ENCODE results near the gene PROB1.
A peak's percentile ranks its signal among the peaks of the same experiment; 100 is the strongest.
"Not testable (repeated sequence)": the region's sequence is repeated elsewhere in the genome, so short reads cannot be mapped to it uniquely, and the experiment has no call there.

Gene PROB1

DNA sequence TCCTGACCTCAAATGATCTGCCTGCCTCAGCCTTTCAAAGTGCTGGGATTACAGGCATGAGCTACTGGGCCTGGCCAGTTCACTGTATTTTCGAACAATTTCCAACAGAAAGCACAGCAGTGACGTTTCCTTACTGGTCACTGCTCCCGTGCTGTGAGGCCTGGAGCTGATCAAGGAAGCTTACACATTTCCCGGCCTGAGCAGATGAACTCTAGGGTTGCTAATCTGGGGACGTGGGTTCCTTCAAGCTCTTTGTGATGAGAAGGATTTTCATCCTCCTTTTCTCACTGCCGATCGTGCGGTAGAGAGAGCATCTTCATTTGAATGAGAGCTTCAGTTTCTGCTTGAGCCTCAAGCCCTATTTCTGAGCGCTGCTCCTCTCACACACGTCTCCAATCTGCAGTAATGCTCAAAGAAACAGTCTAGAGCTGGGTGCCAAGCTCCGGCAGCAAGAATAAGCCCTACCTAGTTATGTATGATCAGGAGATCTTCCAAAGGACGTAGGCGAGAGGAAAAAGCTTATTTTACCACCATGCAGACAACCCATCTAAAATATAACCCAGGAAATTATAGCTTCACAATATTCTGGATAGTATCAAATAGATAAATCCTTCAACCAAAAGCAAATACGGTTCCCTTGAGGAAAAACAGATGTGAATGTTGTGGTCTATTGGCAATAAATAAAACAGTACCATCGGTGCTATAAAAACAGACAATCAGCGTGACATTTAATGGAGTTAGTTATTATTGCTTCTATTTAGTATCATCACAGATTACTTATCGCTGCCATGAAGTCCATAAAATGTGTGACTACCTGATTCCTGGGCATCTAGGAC, 16.3 kb upstream of the PROB1 start:
- DNase-seq = no peak

DNA sequence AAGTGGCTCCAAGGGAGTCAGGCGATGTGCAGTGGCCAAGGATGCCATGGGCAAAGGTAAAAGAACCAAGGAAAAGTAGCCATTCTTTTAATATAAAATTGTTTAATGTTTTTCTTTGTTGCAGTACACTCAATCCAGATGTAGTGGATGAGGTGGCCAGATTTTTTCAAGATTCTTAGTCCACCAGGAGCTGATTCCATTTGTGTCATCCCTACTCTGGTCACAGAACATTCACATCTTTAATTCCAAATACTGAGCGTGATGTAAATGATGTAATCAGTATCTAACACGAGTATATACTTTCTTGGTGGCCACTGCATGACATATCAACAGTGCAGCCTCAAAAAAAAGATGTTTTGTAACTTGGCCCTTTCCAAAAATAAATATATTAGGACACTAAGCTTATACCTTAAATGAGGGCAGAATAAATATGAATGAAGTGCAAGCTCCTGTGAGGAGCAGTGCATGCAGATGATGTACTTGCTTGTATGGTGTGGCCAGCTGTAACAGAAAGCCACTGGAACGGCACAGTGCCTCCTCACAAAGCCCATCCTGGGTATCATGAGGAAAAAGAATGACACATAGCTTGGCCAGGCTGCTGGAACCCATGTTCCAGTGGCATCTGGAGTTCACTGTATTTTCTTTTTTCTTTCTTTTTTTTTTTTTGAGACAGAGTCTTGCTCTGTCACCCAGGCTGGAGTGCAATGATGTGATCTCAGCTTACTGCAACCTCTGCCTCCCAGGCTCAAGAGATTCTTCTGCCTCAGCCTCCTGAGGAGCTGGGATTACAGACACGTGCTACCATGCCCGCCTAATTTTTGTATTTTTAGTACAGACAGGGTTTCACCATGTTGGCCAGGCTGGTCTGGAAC, 15.5 kb upstream of the PROB1 start:
- no peak for DNase-seq

DNA sequence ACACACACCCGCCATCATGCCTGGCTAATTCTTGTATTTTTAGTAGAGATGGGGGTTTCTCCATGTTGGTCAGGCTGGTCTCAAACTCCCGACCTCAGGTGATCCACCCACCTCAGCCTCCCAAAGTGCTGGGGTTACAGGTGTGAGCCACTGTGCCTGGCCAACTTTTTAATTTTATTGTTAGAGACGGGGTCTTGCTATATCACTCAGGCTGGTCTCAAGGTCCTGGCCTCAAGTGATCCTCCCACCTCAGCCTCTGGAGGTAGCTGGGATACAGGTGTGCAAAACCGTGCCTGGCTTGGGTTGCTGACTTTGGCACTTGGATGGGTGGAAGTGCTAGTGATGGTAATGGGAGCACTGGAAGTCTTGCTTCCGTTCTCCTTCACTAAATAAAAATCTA, 14.2 kb upstream of the PROB1 start:
- DNase-seq = not testable (repeated sequence)

DNA sequence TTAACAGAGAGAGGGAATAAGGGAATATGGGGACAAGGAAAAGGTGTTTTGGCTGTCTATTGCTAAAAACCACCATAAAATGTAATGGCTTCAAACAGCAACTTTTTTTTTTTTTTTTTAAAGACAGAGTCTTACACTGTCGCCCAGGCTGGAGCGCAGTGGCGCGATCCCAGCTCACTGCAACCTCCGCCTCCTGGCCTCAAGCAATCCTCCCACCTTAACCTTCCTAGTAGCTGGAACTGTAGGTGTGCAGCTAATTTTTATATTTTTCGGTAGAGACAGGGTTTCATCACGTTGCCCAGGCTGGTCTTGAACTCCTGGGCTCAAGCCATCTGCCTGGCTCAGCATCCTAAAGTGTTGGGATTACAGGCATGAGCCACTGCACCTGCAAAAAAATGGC, 13.3 kb upstream of the PROB1 start:
- no peak for DNase-seq

DNA sequence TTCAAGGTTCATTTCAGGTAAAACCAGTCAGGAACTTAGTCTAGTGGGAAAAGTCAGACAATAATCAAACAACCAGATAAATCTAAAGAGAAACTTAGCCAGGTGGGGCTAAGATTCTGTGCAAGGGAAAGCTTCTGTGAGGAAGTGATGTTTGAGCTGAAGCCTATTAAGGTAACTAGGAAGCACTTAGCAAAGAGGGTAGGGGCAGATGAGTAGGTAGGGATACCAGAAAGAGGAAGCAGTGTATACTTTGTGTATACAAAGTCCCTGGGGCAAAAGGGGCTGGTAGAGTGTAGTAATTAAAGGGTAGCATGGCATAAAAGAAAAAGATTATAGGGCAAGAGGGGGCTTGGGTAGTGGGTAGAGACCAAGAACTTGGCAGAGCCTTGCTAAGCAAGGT, 12.6 kb upstream of the PROB1 start:
- DNase-seq = no peak

DNA sequence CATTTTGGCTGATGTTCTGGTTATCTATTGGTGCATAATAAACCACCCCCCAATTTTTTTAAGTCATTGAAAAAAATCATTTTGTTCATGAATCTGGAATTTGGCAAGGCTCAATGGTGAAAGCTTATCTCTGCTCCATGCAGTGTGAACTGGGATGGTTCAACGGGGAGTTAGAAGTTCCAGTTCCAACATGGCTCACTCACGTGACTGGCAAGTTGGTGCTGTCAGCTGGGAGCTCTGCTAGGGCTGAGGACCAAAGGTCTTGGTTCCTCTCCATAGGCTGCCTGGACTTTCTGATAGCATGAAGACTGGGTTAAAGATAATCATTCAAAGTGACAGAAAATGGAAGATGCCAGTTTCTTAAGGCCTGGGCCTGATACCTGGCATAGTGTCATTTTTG, 12.1 kb upstream of the PROB1 start:
- DNase-seq = no peak

DNA sequence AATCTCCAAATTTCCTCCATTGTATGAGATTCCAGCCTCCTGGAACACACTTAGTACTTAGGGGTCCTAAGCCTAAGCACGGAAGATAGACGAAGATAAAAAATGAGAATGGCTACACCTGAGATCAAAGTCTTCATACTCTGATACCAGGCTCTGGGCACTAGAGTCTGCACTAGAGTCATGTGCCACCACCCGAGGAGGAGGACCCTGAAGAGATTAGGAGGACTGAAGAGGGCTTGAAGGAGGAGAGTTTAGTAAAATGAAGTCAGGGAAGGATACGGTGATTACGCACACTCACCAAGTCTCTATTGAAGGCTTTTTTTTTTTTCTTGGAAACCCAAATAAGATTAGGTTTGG, 9.6 kb upstream of the PROB1 start:
- DNase-seq = no peak

DNA sequence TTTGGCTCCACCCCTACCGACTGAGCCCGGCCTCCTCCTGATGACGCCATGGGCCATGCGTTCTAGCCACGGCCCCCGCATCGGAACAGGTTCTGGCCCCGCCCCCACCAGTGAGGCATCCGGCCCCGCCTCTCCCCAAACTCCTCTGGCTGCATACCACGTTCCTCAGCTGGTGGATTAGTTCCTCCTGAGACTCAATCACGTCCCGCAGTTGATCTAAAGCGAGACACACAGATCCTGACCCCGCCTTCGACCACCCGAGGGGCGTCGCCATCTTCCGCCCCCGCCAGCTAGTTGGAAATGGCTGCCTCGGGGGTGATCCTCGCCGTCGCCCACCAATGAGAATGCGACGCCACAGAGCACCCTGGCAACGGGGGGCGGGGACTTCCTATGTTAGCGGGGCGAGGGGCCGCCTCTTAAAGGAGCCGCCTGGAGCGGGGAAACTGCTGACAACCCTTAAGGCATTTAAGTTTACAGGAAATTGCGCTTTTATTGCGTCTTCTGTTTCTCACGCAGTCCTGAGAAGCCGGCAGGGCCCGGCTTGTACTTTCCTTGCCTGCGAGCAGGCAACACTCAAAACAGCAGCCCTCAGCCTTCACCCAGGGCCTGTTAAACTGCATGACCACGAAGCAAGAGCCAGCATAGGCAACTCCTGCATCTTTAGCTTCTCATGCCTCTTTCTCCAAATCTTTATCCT, 9.0 kb upstream of the PROB1 start, which contains the start of gene SPATA24:
TSS of gene SPATA24 (minus strand) at position 303 of the 697 bp plus-strand sequence. CDS start at position 274, 29 bp downstream.
- DNase-seq = peak; percentile 97 to 98

DNA sequence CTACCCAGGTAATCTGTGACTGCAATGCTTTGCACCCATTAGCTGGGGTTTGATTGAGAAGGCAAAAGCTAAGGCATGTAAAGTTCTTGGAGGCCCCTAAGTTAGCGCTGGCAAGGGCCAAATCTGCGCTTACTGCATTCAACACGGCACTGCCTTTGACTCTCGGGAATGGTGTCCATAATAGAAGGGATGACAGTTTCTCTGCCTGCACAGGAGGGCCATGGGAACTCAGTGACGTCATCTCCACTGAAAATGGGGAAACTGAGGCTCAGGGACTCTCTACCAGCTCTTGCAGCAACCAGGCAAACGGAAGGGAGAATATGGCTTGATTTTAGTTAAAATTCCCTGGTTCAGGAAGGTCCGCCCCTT, 8.5 kb upstream of the PROB1 start:
- DNase-seq = no peak

DNA sequence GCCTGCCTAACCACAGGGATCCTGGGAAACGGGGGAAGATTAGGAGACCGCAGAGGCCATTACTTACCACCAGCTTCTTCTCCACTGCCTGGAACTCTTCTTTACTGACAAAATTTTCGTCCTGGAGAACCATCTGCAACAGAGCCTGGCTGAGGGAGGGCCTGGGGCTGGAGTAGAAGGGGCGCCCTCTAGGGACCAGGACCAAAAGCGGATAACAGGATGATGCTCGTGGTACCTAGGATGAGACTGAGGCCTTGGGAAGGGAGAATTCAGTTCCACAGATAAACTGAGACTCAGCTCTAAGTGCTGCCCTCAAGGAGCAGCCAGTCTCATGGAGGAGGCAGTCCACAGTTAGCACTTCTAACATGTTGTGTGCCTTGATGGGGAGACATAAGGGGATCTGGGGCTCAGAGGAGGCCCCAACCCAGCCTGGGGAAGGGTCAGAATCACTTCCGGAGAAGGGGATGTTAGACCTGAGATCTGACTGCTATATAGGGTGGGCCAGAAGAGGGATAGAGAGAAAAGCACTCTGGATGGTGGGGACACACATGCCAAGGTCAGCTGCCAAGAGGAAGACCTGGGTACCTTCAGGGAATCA, 7.8 kb upstream of the PROB1 start:
- peak in 1 of 2 donors; percentile 28 for DNase-seq

DNA sequence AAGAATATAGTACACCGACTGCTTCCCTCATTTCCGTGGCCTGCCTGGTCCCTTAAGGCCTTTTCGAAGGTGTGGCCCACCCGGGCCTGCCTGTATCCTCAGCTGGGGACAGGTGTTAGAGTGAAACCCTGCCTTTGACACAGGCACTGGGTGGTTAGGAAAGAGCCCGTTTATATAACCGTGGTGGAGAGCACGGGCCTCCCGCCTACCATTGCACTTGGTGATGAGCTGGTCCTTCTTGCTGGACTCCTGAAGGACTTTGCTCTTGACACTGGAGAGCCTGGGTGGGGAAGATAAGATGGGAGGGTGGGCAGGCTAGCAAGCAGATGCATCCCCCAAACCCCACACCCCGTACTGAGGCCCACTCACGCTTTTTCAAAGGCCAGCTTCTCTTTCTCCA, 6.6 kb upstream of the PROB1 start:
- DNase-seq = no peak

DNA sequence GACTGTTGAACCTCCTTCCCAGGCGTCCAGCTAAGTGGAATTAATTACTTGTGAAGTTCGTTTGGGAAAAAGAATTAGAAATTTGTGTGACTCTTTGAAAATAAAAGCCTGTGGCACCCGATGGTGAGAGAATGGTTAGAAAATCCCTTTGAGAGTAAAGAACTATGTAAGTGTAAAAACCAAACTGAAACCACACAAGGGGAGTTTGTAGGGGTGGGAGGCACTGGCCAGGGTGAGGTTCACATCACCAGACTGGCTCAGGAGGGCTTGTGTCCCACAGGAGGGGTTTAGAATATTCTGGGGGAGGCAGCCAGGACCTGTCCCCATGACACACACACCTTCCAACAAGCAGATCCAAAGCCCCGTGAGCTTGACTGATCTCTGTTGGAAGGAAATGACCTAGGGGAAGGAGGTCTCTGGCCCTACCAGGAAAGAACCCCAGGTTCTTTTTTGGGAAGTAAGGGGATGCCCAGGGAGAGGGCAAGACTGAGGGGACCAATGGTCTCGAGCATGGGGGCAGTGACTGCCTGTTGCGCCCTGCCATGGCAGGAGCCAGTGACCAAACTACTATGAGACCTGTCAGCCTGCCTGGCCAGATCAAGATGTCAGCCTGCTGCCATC, 4.7 kb upstream of the PROB1 start:
- DNase-seq = no peak

DNA sequence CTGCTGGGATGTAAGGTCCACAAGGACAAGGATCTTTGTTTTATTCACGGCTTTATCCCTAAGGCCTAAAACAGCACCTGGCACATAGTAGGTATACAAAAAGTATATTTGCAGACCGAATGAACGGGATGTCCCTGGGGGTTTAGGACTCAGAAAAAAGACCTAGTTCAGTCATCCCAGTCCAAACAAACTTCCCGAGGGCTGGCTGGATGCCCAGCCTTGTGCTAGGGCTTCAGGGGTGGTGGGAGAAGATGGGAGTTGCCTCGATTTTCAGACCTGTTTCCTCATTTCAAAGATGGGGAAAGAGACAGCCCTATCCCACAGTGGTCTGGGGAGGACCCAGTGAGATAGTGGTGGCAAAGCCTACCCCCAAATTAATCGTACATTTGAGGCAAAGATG, 3.0 kb upstream of the PROB1 start:
- no peak for DNase-seq

DNA sequence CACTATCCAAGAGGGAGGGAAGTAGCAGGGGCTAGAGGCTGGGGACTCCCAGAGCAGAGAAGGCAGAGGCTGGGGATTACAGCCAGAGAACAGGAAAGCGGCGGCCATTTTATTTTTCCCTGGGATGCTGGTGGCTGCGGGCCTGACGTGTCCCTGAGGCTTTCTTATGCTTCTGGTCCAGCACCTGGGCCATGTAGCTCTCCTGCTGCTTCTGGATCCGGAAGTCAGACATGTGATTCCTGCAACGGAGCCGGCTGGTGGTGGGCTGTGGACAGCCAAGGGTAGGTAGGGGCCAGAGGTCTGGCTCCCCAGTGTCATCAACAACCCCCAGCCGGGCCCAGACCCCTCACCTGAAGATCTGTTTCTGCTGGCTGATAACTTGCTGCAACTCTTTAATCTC, 1.8 kb upstream of the PROB1 start:
- DNase-seq = no peak

DNA sequence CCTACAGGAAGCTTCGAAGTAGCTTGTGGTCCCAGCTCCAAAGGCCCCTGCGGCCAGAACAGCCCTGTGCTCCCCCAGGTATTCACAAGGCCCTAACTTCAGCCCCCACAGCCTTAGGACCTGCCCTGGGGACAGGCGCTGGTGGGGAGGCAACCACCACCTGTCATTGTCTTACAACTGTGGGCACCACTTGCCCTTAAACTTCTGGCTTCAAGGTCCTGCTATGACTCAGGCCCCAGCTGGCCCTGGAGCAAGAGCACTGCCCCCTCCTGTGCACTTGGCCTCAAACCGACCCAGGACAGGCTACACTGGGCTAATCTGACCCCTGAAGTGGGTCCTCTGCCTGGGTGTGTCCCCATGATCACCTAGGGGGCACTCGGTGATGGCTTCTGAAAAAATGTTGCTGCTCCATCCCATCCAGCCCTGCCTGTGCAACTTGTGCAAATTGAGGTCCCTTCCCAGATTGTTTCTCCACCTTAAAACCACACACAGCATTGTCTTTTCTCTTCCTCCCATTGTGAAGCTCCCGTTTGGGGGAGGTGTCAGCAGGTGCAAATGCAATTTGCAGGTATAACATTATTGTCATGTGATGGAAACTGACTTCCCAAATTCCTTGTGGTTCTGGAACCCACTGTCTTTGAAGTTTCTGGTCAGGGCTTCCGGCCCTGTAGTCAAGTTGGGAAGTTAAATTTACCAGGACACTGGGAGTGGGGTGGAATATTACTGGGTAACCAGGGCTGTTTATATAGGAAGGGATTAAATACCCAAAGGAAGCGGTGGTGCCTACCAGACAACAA, 1.1 kb upstream of the PROB1 start:
- no peak for DNase-seq

DNA sequence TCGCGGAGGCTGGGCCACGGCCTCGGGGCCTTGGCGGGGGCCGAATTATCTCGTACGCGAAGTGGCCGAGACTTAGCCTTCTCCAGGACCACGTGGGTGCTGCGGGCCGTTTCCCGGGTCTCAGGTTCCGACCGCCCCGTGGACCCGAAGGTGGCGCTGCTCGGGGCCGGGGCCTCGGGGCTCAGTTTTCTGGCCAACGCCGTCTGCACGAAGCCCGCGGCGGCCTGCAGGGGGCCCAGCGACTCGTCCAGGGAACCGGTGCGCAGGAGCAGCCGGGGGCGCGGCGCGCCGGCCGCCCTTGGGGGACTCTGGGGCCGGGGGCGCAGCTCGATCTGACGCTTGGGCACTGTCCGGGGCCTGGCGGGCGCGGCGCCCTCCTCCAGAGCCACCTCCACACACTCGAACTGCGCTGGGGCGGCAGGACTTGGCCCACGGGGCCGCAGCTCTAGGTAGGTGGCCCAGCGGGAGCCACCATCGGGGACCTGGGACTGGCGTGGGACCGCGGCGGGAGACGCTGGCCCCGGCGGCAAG, 716 bp downstream of the PROB1 start:
- DNase-seq = no peak

DNA sequence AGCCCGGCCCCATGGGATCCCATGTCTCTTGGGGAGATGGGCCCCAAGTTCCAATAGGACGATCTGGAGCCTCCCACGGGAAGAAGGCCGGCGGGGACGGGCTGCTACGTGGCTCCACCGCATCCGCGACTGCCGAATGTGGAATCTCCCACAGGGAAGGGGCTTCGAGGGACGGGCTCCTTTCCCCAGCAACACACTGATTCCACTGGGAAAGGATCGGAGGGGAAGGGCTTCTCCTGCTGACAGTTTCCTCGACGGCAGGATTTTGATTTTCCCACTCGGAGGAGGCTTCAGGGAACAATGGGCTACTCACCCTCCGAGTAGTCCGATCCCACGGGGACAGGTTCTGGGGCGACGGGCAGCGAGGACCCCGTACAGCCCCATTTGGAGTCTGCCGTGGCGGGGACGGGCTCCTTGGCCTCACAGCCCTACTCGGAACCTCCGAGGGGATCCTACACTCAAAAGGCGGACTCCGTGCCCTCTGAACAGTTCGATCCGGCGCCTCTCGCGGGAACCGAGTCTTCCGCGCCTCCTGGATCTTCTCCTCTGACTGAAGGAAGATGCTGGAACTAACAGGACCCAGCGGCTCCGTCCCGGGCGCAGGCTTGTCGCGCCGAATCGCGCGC, 1.3 kb downstream of the PROB1 start:
- no peak for DNase-seq

DNA sequence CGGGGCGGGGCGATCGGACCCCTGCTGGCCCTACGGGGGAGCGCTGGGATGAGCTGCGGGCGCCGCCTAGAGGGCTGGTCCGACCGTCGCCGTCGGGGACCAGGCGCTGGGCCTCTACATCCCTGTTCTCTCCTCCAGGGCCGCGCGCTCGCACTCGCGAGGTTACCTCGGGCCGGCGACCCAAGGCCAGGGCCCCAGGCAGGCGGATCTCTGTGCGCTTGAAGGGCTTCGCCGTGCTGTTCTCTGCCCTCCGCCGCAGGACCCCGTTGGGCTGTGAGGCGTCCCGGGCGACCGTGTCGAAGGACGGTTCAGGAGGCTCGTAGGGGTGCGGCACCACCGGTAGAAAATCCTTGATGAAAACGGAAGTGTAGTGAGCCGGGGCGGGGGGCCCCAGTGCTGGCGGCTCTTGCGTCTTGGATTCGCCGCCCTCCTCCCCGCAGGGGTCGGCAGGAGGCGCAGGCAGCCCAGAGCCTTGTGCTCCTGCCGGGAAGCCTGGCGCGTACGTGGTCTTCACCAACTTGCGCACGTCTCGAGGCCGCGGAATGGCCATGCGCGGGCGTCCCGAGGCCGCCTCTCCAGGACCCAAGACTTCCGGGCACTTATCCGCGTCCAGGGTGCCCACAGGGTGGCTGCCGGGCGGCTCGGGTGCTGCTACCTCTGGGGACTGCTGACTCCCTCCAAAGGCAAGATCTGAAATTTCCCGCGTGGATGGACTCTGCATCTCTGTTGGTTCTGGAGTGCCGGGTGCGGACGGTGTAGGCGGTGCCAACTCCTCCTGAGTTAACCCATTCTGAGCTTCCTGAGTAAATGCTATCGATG, 2.0 kb downstream of the PROB1 start:
- DNase-seq = peak; percentile 53 to 56

DNA sequence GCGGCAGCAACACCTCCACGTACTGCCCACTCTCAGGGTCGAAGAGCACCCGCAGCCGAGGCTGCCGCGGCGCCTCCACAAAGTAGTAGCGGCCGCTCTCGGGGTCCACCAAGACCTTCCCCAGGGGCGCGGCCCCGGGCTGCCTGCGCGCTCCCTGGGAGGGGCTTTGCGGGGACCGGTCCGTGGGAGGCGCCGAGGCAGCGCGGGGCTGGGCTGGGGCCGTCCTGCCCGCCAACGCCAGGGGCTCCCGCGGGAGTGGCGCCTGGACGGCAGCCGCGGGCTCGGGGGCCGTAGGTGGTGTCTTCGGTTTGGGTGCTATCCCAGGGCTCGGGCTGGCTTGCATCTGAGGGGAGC, 2.6 kb downstream of the PROB1 start:
- DNase-seq = no peak

Data from inflammatory macrophage (primary cell).